C1 segment of cervical spinal cord (tissue), 14 donors: Measurements from ENCODE around the gene USP37.
"Not testable (repeated sequence)": the region's sequence is repeated elsewhere in the genome, so short reads cannot be mapped to it uniquely, and the experiment has no call there.

ENCODE experiments used
- DNase-seq, 14 donors: peaks; one replicate each; lab custom pipeline; 2025; lab: John Stamatoyannopoulos, UW

Gene USP37

GRCh38 chr2:218557941-218558340 is 10.2 kb downstream of the USP37 start:
- DNase-seq, result no peak

DNA sequence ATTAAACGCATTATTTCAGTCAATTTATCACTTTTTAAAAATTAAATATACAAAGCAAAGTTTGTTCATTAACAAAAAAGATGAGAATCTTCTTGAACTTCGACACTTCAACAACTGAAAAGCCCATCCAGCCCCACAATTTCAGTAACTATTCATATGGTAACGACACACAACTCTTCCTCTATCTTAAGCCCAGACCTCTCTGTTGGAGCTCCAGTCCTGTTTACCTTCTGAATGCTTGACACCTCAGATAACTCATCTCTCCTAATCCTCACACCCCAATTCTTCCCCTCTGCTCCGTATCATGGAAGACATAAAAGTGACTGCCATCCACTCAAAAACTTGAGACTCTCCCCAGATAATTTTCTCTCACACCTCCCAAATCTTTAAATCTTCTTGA is 12.6 kb downstream of the USP37 start:
- DNase-seq, result no peak

GRCh38 chr2:218554225-218554624 is 13.9 kb downstream of the USP37 start:
- not testable (repeated sequence) for DNase-seq

DNA sequence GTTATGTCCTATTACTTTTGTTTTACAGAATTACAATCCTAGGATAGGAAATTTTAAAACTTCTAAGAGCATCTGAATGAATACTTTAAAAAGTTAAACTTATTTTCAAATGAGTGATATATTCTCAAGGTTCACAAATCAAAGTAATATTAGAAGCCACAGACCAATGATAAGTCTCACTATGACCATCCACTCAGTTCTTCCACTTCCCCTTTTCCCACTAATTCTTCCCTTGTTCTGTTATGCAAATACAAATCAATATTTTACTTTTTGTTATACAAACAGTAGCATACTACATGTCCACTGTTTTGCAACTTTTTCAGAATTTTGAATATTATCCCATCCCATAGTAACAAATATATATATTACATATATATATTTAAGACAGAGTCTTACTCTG is 20.2 kb downstream of the USP37 start:
- no peak for DNase-seq

DNA sequence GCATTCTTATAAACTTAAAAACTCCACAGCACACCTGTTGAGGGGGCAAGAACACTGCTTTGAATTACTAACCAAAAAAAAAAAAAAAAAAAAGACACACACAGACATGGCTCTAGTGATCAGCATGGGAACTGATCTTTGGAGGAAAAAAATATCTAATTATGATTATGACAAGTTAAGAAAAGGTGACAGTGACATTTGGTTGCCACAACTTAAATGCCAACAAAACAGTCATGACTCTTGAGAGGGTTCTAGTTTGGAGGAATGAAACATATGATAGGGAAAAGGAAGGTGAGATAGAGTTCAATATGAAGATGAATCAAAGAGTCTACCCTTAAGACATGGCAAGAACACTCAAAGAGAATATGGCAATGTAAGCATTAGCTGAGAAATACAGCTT is 20.6 kb downstream of the USP37 start:
- DNase-seq, result no peak

DNA sequence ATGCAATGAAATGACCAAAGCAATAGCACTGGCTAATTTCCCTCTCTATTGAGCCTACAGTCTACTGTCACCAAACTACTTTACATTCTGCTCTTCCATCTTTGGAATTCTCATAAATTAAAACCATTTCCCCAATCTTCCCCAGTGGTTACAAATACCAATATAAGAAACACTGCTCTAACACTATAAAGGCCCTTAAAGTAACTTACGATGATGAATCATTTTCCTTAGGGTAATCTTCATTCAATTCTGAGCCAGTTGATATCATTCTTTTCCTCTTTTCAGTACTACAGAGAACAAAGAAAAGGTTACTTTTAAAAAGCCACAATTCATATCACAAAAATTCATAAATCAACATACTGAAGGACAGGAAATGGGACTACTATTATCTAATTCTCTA is 22.1 kb downstream of the USP37 start:
- no peak for DNase-seq

DNA sequence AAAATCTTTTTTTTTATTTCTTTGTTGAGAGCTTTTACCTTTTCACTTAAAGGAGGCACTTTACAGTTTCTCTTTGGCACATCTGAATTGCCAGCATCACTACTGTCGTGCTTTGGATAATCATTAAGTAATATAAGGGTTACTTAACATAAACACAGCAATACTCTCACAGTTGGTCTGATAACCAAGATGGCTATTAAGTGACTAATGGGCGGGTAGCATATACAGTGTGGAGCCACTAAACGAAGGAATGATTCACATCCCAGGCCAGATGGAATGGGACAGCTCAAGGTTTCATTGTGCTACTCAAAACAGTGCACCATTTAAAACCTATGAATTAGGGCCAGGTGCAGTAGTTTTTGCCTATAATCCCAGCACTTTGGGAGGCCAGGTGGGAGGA is 28.1 kb downstream of the USP37 start:
- DNase-seq, result no peak

GRCh38 chr2:218536804-218537494 is 31.2 kb downstream of the USP37 start:
- DNase-seq, result no peak

- no peak for DNase-seq
Measured at GRCh38 chr2:218529990-218530389, 38.2 kb downstream of the USP37 start.

- not testable (repeated sequence) for DNase-seq
Measured at GRCh38 chr2:218528409-218528808, 39.7 kb downstream of the USP37 start.

DNA sequence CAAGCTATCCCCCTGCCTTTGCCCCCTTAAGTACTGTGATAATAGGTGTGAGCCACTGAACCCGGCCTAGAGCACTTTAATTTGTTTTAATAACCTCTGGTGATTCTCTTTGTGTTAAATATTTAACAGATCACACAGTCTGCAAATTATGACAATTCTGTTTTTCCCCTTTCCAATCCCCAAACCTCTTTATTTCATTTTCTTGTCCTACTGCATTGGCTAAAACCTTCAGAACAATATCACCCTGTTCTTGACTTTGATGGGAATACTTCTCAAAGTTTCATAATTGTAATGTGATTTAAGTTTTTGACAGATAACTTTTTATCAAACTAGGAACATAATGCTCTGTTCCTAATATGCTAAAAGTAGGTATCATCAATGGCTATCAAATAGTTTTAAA is 44.5 kb downstream of the USP37 start:
- no peak for DNase-seq

GRCh38 chr2:218518876-218519275 is 49.3 kb downstream of the USP37 start:
- DNase-seq, result no peak

DNA sequence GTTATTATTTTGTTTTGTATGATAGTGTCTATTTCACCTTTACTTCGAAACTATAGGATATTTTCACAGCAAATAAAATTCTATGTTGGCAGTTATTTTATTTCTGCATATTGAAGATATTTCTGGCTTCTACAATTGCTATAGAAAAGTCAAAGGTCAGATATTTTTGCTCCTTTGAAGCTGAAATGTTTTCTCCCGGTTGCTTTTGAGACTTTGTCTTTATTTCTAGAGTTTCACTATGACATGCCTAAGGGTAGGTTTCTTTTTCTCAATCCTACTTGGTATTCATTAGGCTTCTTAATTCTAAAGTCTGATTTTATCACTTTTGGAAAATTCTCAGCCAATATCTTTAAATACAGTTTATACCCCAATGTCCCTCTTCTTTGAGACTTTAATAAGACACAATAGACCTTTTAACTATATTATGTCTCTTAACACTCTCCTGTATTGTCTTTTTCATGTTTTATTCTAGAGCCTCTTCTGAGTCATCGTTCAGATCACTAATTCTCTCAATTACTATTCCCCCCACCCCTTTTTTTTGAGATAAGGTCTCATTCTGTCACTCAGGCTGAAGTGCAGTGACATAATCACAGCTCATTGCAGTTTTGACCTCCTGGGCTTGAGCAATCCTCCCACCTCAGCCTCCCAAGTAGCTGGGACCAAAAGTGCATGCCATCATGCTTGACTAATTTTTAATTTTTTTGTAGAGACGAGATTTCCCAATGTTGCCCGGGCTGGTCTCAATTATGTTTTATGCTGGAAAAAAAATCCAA is 50.5 kb downstream of the USP37 start:
- DNase-seq, result no peak

DNA sequence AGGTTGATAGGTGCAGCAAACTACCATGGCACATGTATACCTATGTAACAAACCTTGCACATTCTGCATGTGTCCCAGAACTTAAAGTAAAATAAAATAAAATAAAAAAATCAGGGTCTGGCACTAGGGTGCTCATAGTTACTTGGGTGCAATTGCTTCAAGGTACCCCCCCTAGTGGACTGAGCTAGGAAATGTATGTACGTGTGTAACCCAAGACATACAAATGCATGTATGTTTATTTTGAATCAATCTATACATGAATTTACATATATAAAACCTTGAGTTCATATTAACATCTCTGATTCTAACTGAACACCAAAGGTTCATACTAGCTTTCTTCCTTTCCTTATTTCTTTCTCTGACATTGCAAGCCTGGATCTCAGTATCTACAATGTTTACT is 51.5 kb downstream of the USP37 start:
- no peak for DNase-seq

DNA sequence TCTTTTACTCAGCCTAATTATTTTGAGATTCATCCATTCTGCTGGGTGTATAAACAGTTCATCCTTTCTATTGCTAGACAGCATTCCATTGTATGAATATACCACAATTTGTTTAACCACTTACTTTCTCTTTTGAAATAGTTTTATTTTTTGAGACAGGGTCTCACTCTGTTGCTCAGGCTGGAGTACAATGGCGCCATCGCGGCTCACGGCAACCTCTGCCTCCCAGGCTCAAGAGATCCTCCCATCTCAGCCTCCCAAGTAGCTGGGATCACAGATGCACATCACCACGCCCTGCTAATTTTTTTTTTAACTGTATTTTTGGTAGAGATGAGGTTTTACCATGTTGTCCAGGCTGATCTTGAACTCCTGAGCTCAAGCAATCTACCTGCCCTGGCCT is 54.5 kb downstream of the USP37 start:
- DNase-seq, result no peak

- DNase-seq, result no peak
Measured at GRCh38 chr2:218508299-218508698, 59.9 kb downstream of the USP37 start.

GRCh38 chr2:218505754-218506371 is 62.3 kb downstream of the USP37 start:
- DNase-seq, result no peak

DNA sequence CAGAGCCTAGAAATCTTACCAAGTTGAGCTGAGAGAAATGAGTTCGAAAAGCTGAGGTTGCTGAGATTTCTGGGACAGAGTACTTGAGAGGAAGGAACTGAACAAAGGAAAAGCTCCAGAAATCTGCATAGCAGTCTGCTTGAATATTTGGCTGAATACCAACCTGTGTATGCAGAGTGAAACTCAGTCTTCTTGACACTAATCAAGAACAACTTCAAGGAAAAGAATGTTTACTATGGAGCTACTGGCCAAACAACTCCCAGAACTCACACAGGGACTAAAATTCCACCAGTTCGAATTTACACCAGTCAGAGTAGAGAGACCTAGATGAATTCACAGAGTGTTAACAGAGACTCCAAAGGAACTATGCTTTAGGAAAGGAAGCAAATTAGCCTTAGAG is 66.5 kb downstream of the USP37 start:
- no peak for DNase-seq

- no peak for DNase-seq
Measured at GRCh38 chr2:218500501-218501060, 67.6 kb downstream of the USP37 start.

GRCh38 chr2:218485986-218486667 is 82.0 kb downstream of the USP37 start:
- DNase-seq, result no peak

DNA sequence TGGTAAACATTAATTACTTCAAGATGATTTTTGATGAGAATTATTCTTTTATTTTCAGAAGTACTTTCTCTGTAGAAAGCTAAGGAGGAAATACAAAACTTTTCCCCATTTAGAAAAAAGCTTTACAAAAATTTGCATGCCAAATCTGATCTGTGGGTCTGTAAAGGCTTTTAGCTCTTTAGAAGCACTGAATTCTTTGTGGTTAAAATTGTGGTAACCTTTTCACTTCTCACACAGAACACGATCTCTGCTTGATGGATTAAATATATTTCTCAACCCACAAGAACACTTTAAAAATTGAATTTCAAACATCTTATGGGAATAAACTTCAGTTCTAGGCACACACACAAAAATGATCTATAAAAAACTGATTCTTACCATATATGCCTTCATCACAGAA is 85.5 kb downstream of the USP37 start:
- DNase-seq, result no peak

GRCh38 chr2:218479595-218479994 is 88.6 kb downstream of the USP37 start:
- DNase-seq, result no peak
